ENCODE data around the gene NUP98.

NUP98 gene

DNA sequence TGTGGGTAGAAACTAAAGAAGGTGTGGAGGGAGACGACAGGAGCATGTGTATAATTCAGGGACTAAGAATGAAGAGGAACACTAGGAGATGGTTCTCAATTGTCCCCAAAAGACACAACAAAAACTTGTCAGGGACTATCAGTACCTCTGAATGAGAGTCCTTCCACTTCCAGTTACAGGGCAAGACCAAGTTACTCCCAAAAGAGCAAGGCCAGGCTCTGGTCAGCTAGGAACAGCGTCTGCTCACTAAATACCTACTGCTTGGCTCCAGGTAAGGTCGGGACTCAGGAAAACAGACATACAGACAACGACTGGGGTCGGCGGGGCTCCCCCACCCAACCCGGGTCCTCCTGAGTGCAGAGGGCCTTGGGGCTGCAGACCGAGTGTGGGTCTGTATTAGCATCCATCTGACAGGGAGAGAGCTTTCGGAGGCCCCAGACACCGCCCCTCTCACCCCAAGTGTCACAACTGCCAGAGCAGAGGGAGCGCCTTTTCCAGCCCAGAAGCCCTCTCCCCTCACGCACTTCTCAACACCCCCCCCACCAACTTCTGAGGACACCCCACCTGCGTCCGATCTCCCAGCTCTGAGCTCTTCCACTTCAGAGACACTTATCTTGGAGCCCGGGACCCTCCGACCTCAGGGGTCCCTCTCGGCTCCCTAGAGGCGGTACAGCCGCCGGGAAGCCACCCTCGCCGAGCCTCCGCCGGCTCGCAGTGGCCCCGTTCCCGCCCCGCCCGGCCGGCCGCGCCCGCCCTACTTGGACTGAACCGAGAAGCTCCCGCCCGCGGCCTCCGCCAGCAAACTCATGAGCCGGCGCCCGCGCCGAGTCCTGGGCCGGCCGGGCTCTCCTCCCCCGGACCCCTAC is 42.9 kb upstream of the NUP98 start:
- no peak for TF ChIP-seq CTCF (IDR thresholded peaks at IDR 0.05; ENCODE audit: insufficient read depth, missing control alignments)

DNA sequence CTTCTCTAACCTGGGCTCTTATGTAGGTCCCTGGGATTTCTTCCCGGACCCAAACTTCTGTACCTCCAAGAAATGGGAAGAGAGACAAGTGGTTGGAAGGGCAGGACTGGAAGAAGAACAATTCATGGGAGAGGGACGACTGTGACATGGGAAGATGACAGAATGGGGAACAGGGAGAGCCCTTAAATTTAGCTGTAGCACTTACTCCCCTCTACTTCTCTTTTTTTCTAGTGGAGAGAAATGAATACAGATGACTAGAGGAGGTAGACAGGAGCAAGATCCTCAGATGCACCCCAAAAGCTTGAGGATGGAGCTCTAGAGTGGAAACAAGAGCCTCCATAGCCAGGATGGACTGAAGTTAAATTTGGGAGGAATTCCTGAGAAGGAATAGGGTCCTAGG is 41.1 kb upstream of the NUP98 start:
- TF ChIP-seq CTCF (IDR thresholded peaks at IDR 0.05; ENCODE audit: insufficient read depth, missing control alignments), result no peak
- FAIRE-seq, result no peak
- DNase-seq (ENCODE audit: insufficient read length, low spot score), result no peak

More for the DNA sequence above, 42.9 kb upstream of the NUP98 start:
- FAIRE-seq, result no peak
- DNase-seq (ENCODE audit: insufficient read length, low spot score), result no peak

DNA sequence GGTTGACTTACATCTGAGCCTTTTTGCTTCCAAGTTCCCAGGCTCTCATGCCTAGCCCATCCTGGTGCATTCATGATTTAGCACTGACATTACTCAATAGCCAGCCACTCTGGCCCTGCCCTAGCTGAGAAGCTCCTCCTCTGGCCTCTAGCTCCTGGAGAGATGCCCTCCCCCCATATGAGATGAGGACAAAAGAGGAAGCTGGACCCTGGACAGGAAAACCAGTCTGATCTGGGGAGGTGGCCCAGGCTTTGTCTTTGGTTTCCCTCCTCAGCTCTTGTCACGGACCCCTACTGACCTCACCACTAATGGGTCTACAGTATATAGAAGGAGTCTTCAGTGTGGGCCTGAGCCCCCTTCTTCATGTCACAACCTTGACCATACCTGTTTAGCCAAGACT is 40.4 kb upstream of the NUP98 start:
- TF ChIP-seq CTCF (IDR thresholded peaks at IDR 0.05; ENCODE audit: insufficient read depth, missing control alignments), result no peak
- DNase-seq (ENCODE audit: insufficient read length, low spot score) (no peak), FAIRE-seq (no peak)

- no peak for FAIRE-seq
- TF ChIP-seq CTCF (IDR thresholded peaks at IDR 0.05; ENCODE audit: insufficient read depth, missing control alignments), result no peak
- DNase-seq (ENCODE audit: insufficient read length, low spot score), result no peak
Measured at GRCh38 chr11:3836903-3837302, 39.5 kb upstream of the NUP98 start.

DNA sequence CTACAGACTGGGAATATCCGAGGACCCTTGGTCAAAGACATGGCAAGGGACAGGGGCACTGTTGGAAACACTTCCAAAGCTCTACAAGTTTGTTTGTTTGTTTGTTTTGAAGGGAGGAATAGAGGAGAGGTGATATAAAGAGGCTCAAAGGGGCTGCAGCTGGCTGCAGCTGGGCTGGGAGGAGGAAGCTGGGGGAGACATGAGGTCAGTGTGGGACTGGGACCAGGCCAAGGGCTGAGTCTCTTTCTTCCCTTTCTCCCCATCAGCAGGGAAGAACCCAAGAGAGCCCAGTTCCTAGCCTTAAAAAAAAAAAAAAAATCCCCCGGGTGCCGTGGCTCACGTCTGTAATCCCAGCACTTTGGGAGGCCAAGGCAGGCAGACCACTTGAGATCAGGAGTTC is 38.4 kb upstream of the NUP98 start:
- no peak for TF ChIP-seq CTCF (IDR thresholded peaks at IDR 0.05; ENCODE audit: insufficient read depth, missing control alignments)
- DNase-seq (ENCODE audit: insufficient read length, low spot score) (no peak), FAIRE-seq (no peak)

GRCh38 chr11:3834664-3835461 is 37.5 kb upstream of the NUP98 start:
- no peak for FAIRE-seq
- no peak for TF ChIP-seq CTCF (IDR thresholded peaks at IDR 0.05; ENCODE audit: insufficient read depth, missing control alignments)
- DNase-seq (ENCODE audit: insufficient read length, low spot score), result no peak

DNA sequence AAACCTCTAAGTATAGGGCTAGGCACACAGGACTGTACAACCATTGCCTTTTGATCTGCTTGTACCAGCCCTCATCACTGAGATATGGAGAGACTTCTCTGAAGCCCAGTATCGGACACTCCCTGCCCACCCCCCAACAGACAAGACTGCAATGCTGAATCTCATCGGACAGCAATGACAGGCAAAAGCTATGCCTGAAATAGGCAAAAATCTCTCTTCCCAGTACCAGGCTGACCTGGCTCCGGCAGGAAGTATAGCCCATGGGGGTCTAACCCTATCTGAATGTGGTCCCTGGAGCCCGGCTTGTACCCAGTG is 37.0 kb upstream of the NUP98 start:
- TF ChIP-seq CTCF (IDR thresholded peaks at IDR 0.05; ENCODE audit: insufficient read depth, missing control alignments), result no peak
- no peak for FAIRE-seq

More for the DNA sequence above, 37.0 kb upstream of the NUP98 start:
- no peak for DNase-seq (ENCODE audit: insufficient read length, low spot score)
